Measurements from ENCODE around the gene EIF2D.
A peak's percentile ranks its signal among the peaks of the same experiment; 100 is the strongest.
"Not testable (repeated sequence)": the region's sequence is repeated elsewhere in the genome, so short reads cannot be mapped to it uniquely, and the experiment has no call there.

The EIF2D gene, protein sequence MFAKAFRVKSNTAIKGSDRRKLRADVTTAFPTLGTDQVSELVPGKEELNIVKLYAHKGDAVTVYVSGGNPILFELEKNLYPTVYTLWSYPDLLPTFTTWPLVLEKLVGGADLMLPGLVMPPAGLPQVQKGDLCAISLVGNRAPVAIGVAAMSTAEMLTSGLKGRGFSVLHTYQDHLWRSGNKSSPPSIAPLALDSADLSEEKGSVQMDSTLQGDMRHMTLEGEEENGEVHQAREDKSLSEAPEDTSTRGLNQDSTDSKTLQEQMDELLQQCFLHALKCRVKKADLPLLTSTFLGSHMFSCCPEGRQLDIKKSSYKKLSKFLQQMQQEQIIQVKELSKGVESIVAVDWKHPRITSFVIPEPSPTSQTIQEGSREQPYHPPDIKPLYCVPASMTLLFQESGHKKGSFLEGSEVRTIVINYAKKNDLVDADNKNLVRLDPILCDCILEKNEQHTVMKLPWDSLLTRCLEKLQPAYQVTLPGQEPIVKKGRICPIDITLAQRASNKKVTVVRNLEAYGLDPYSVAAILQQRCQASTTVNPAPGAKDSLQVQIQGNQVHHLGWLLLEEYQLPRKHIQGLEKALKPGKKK

DNA sequence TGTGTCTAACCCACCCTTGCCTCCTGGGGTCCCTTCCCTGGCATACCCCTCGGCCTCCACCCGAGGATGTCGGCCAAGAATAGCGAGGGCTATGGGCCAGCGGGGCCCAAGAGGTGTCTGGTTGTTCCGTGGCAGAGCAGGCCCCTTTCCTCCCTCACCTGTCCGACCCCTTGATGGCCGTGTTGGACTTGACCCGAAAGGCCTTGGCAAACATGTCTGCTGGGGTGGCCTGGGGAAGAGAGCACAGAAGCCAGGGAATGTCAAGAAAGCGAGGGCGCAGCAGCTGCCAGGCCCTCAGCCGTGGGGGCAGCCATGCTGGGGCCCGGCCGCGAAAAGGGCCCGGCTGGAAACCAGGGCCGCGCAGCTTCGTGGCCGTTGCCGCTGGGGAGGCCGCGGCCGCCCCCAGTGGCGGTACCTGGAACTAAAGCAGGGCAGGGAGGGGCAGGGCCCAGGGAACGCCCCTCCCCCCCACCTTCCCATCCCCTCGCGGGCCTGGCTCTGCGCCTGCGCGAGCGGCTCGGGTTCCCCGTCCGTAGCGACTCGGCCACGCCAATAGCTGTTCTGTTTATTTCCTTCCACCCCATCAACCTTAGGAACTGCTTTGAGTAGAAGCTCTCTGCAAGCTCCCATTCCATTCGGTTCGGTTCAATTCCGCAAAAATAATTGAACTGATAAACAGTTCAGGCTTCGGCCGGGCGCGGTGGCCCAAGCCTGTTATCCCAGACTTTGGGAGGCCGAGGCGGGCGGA, at the start of gene EIF2D:
Gene EIF2D (minus strand): TSS at position 337 of the 748 bp plus-strand sequence. CDS start 123 bp downstream, at position 214.
- peak; percentile 83 to 90 for DNase-seq

DNA sequence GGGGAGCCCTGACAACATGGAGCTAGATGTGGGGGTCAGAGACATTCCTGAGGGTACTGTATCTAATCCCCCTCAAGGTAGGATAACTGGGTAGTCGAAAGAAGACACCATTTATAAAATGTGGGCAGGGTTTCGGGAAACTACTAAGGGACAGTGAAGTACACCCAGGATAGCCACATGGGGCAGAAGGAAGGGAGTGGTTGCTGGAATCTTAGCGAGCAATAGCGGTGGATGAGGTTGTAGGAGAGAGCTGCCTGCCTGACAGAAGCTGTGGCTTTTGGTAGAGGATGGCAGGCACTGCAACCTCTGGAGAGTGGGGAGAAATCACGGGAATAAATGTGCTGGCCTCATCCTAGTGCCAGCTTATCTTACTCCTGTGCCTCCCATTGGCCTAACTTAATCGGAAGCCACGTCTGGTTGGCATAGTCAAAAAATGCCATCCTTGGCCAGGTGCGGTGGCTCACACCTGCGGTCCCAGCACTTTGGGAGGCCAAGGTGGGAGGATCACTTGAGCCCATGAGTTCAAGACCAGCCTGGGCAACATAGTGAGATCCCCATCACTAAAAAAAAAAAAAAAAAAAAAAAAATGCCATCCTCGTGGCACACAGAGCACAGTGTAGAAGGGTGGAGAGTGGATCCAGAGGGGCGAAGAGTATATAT, 49.0 kb upstream of the EIF2D start:
- no peak for DNase-seq

DNA sequence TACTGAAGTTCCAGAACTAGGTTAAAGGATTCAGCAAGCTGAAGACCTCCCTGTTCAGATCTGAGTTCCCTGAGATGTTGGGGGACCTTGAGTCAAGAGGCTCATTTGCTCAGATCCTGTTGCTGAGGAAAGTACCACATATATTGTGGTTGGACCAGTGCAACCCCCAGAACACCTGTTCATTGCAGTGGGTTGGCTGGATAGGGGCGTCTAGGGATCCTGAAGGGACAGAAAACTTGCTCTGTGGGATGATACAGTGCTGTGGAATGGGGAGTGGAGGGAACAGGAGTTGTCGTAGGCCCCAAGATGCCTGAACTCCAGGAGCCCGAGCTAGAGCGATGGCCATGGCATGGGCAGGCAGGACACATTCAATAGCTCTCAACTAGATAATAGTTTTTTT, 47.9 kb upstream of the EIF2D start:
- no peak for DNase-seq

DNA sequence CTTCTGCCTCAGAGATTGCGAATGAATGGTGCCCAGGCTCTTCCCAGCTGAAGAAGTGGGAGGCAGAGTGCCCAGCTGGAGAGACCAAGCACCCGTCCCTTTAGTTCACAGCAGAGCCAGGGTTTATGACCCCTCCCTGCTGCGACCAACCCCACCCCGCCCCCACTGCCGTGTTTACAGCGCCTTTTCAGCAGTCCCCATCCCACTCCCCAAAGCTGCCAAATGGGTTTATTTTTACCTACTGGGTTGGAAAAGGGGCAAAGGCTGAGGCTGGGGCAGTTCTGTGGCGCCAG, 46.7 kb upstream of the EIF2D start:
- DNase-seq: no peak

DNA sequence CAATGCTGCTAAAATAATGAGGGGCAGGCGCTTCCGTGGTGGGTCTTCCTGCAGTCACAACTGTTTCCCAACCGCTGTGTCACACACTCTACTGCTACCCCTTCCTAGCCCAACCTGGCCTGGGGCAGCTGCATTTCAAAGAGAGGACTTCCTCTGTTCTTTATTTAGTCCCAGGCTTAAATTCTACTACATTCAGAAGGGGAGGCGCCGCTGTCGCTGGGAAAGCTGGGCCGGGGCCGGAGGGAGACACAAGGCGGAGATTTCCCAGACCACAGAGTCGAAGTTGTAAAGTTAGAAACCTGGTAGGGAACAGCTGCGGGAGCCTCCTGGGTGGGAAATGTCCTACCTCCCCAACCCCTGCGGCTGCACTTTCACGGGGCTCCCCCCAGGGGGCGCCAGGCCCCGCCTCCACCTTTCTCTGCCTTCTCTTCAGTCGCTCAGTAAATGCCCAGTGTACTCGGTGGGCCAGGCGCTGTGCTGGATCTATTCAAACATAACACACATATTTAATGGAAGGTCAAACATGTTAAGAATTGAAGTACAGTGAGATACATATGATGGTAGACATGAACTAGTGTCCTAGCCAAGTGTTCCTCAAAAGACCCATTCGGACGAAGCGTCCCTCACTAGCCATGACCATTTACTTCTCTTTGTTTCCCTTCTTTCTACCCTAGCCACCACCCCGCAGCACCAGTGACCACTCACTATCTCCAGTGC, 46.2 kb upstream of the EIF2D start:
- peak; percentile 88 to 94 for DNase-seq

DNA sequence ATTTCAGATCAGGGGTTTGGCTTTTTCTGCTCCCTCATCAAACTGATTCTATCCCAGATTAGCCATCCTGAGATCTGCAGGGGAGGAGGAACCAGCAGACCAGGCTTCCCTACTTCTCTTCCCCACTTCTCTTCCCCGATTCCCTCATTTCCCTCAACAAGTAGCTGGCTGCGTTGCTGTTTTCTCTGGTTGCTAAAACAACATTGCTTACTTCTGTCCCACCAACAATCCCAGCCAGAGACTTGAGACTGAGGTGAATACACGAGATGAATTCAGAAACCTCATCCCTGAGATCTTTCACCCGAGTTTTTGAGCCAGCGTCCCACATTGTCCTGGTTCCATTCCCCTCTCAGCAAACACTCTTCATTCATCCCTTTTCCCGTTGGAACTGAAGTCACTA, 45.5 kb upstream of the EIF2D start:
- DNase-seq: no peak

DNA sequence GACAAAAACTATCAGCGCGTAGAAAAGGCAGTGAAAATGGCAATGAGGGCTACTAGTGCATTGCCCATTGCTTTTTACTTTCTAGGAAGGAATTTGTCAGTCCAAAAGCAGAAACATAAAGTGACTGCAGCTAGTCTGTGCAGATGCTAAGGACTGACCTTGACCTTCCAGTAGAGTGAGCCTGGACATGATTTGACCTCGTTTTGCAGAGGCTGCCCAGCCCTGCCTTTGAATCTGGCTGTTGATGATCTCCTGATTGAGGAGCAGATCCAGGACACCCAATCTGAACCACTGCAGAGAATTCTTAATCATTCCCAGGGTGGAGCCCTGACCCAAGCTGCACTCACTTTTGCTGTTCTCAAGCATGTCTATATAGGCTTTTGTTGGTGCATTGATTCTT, 44.7 kb upstream of the EIF2D start:
- no peak for DNase-seq

DNA sequence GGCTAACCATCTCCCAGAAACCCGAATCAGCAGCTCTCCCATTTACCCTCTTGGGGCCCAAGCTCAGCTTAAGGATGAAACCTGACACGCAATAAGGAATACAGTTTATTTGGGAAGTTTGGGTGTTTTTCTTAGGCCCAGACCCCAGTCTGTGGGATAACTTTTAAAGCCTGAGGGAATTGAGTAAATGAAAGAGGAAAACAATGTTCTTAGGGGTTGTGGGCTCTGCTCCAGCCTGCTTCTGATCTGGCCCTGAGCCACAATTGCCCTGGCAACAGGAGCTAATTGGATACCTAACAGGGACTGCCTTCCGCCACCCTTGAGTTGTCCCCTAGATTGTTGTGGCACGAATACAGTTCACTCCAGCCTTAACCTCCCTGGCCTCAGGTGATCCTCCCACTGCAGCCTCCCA, 43.2 kb upstream of the EIF2D start:
- DNase-seq: no peak

DNA sequence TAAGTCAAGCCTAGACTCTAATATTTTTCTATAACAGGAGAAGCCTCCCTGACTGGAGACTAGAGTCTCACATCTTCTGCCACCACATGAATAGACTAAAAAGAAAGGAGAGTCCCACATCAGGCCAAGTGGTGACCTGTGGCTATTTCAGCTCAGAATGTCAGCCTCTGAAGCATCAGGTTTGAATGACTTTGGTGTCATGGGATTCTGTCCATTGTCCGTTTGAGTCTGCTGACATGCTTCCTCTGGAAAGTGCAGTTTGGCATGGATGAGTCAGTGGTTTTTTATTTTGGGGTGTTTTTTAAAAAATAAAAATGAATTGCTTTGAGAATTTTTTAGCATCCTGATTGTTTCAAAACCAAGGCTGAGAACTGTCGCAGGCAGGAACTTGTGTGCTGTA, 42.6 kb upstream of the EIF2D start:
- no peak for DNase-seq

DNA sequence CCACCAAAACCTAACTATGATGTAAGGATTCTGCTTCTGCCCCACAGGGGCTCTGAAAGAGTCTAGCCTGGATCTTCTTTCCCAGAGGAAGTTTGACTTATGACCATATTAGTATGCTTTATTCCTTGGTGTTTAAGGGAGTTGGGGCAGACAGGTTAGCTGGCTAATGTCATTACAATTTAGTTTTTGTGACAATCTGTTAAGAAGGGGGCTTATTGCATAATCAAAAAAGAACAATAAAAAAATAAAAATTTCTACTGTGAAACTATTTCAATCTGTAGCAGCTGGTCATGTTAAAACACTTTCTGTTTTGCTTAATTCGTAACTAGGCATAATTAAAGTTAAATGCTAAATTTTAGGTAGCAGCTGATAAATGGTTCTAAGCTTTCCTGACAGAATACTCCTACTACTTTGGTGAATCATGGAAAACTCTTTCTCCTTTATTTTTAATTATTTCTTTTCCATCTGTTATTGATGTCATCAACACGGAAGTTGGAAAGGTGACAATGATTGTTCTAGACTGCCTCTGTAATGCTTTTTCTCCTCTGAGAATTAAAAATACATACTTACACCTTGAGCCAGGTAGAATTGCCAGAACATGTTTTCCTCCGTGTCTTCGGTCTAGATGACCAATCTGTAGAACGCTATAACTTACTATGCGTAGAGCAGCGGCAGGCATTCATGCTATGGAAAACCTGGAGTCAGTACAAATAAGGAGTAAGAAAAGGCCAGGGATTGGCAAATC, 41.6 kb upstream of the EIF2D start:
- DNase-seq: no peak

DNA sequence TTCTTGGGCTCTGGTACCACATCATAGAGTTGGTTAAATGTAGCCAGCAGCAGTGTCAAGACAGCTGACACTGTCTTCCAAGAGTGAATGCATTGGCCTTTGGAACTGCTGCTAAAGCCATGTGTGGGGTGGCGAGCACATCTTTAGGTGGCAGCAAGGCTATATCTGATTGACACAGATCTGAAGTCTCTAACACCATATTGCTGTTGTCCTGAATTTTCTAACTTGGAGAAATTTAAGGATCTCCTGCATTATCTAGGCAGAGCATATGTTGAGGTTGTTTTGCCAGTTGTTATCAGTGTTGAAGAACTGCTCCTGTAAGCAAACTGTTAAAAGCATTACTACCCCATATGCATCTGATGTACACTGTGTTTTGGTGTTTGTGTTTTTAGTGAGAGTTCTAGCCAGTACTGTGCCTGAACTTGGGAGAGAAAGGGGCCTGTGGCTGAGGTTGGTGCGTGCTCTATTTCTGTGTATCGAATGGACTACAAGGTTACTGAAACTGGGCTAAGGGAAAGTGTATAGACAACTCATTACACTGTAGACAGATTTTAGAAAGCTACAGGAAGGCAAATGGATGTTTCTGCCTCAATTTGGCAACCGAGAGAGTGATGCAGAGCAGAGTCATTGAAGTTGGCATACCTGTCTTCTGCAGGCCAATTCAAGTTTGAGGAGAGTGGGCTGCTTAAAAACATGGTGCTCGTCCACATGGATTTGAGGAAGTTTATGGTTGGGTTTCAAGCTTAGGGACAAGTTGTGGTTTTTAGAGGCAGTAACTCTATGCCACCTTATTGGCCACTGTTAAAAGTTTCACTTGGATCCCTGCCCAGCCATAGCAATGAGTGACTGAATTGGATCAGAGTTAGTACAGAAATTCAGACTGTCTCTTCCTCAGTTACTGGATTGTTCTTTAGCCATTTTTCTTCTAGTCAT, 40.0 kb upstream of the EIF2D start:
- DNase-seq: peak; percentile 57 to 64

DNA sequence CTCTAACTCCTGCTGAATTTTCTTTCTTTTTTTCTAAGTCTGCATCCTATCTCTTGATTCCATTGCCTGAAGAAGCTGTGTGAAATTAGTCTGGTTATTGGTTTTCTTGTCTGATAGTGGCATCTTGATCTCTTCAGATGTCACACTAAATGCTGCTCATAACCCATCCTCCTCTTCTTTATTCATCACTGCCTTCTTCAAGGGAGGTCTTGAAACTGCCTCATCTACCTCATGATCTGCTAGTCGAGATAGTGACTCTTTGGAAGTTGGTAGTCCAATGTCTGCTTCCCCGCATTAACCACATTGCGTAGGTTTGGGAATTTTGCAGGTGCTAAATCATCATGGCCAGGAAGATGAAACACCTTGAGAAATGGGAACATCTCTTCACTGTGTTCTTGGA, 38.7 kb upstream of the EIF2D start:
- DNase-seq: no peak

DNA sequence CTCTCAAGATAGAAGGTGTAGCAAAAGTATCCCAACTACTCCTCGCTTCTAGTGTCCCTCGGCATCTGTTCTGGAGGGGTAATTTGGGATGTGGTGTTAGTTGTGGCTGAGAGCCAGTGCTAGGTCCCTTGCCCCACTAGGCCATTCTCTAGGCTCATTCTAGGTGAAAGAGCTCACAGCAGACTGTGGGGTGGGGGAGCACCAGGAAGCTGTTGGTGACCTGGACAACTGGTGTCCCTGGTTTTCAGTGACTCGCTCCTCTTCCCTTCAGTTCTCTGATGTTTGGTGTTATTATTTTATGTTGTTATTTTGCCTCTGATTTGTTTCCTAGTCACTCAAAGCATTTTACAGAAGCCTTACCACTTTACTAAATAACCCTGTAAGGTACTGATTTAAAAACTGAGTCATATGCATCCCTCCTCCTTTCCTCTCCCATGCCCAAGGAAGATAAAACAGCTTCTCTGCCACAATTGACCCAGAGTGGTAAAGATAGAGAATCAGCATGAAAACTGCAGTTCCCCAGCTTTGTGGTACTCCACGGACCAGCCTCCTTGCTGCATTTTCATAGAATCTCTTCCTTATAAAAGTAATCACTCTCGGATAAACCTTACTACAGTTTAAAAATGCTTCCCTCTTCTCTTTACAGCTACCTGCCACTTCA, 37.1 kb upstream of the EIF2D start:
- DNase-seq: no peak

DNA sequence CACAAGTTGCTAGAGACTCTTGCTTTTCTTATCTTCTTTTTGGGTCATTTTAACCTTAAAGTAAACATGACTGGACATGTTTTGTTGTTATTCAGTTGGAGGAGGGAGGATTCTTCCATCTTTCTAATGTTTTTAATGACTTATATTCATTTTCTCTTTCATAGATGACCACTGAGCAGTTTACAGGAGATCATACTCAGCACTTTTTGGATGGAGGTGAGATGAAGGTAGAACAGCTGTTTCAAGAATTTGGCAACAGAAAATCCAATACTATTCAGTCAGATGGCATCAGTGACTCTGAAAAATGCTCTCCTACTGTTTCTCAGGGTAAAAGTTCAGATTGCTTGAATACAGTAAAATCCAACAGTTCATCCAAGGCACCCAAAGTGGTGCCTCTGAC, 35.0 kb upstream of the EIF2D start:
- DNase-seq: no peak

DNA sequence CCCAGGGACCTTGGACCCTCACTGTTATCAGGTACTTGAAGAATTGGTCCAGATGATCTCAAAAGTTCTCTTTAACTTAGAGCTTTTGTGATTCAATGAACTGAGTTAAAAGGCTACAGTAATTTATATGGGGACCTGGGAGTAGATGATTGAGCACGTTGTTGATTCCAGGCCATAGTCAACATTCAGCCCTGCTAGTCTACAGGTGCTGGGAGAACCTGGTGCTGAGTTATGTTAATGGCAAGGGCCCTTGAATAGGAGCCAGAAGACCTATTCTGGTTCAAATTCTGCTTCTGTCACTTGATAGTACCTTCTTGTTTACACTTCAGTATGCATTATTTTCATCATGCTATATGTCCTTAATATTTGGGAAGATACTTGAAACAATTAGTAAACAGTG, 34.2 kb upstream of the EIF2D start:
- DNase-seq: no peak

DNA sequence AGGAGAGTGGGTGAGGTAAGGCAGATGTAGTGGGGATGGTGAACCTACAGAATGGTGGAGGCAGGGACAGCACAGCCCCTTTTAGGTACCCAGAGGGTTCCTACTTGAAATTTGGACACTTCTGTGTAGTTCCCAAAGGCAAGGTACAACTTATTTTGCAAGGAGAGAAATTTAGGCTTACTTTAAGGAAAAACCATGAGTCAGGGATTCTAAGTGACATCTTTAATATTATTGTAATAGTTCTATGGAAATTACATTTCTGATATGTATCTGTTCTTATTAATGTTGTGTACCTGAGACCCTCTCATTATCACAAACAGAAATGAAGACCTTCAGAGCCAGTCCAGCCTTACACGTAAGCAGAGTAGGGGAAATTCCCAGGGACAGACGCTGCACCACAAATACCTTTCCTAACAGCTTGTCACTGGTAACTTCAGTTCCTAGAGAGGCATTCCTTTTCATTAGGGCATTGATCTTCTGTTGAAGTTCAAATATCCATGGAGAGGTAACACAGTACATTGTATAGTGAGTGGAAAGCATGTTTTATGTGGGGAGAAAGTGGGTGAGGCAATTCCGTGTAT, 30.9 kb upstream of the EIF2D start:
- DNase-seq: no peak

DNA sequence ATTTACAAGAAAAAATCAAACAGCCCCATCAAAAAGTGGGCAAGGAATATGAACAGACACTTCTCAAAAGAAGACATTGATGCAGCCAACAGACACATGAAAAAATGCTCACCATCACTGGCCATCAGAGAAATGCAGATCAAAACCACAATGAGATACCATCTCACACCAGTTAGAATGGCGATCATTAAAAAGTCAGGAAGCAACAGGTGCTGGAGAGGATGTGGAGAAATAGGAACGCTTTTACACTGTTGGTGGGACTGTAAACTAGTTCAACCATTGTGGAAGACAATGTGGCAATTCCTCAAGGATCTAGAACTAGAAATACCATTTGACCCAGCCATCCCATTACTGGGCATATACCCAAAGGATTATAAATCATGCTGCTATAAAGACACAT, 29.8 kb upstream of the EIF2D start:
- DNase-seq: not testable (repeated sequence)

DNA sequence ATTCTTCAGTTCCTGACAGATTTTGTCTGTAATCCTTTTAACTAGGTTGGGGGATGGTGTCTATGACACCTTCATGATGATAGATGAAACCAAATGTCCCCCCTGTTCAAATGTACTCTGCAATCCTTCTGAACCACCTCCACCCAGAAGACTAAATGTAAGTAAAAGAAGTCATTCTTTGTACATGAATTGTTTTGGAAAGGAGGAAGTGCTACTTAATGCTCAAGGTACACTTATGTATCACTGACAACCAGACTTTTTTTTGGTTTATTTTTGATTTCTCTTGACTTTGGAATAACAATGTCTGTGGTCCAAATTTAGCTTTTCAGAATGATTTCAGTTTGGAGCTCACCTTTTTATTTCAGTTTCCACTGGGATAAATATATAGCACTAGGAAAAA, 25.3 kb upstream of the EIF2D start:
- DNase-seq: peak; percentile 7 to 13

DNA sequence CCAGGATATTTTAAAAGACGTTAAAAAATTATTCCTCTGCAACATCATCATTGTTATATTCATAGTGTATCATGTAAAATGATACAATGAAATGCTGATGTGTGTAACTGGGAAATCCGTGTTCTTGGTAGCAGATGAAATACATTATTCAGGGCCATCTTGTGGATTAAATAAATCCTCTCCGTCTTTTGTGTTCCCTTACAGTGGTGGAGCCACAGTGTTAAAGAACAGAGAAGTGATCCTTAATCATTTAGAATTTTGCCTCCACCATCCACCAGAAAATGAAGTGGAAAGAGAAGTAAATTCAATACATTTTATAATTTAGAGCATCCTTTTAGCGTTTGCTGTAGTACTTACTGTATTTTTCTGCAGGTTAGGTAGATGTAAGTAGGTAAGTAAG, 24.4 kb upstream of the EIF2D start:
- no peak for DNase-seq

DNA sequence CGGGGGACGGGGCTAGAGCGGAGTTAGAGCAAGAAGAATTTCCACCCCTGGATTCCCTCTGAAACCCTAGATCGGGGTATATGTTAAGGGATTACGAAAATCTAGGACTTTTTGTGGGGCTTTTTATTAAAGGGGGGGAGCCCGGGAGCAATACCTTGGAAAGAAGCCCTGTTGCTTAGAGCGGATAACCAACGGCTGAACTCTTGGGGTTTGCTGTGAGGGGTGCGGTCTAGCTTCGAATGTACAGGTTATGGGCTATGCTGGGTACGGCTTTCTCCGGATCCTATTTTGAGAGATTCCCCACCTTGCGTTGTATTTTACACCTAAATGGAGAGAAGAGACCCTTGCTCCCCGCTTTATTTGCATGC, 23.7 kb upstream of the EIF2D start:
- peak; percentile 22 to 27 for DNase-seq

Measured in Kasumi-1 (cell line).